PC-9 (cell line): ENCODE measurements around the gene OBI1.

Source experiments
- EZH2 ChIP-seq: fragments of 200-600 bp; sonication (generic); IDR thresholded peaks from 2 replicates; pipeline ENCODE4 v1.8.0; 2017; ENCODE audit warnings: antibody characterized with exemption, low read depth
- TF ChIP-seq, protein P1 (sequence below): fragments of 200-600 bp; sonication (generic); conservative IDR thresholded peaks from 2 replicates; pipeline ENCODE4 v1.6.1; 2017; ENCODE audit warnings: mixed run types, antibody characterized with exemption, mild to moderate bottlenecking, moderate library complexity

DNA sequence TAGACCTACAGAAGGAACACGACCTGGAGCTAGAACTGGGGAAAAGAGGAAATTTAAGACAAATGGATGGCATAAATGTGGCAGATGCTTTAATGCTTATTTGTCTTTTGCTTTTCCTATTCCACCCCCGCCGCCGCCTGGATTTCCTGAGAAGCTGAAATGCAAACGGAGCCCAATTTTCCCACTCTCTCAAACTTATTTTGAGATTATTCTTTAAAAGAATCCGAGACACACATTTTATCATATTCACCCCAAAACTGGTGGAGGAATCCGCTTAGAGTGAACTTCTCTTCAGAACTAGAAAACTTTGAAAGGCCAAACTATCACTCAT lies 61.4 kb downstream of the OBI1 start:
- TF ChIP-seq, protein P1, sequence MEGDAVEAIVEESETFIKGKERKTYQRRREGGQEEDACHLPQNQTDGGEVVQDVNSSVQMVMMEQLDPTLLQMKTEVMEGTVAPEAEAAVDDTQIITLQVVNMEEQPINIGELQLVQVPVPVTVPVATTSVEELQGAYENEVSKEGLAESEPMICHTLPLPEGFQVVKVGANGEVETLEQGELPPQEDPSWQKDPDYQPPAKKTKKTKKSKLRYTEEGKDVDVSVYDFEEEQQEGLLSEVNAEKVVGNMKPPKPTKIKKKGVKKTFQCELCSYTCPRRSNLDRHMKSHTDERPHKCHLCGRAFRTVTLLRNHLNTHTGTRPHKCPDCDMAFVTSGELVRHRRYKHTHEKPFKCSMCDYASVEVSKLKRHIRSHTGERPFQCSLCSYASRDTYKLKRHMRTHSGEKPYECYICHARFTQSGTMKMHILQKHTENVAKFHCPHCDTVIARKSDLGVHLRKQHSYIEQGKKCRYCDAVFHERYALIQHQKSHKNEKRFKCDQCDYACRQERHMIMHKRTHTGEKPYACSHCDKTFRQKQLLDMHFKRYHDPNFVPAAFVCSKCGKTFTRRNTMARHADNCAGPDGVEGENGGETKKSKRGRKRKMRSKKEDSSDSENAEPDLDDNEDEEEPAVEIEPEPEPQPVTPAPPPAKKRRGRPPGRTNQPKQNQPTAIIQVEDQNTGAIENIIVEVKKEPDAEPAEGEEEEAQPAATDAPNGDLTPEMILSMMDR: no peak
- TF ChIP-seq EZH2: no peak
